Measurements from ENCODE around the gene AADAC.
"Not testable (repeated sequence)": the region's sequence is repeated elsewhere in the genome, so short reads cannot be mapped to it uniquely, and the experiment has no call there.

The AADAC gene

GRCh38 chr3:151813799-151814198, at the start of gene AADAC:
Gene AADAC (plus strand): TSS chr3:151814116. CDS start chr3:151814163, 47 bp downstream.
- no peak for DNase-seq (ENCODE audit: low spot score)

- DNase-seq (ENCODE audit: low spot score) = not testable (repeated sequence)
Measured at GRCh38 chr3:151764699-151765098, 49.2 kb upstream of the AADAC start.

GRCh38 chr3:151765685-151766084, 48.2 kb upstream of the AADAC start:
- DNase-seq (ENCODE audit: low spot score) = no peak

- DNase-seq (ENCODE audit: low spot score) = no peak
Measured at GRCh38 chr3:151766454-151766853, 47.5 kb upstream of the AADAC start.

- no peak for DNase-seq (ENCODE audit: low spot score)
Measured at GRCh38 chr3:151768393-151768930, 45.5 kb upstream of the AADAC start.

- no peak for DNase-seq (ENCODE audit: low spot score)
Measured at GRCh38 chr3:151769175-151769574, 44.7 kb upstream of the AADAC start.

GRCh38 chr3:151770956-151771355, 43.0 kb upstream of the AADAC start:
- DNase-seq (ENCODE audit: low spot score) = peak; percentile 9

- no peak for DNase-seq (ENCODE audit: low spot score)
Measured at GRCh38 chr3:151772825-151773480, 41.0 kb upstream of the AADAC start.

GRCh38 chr3:151774235-151774634, 39.7 kb upstream of the AADAC start:
- DNase-seq (ENCODE audit: low spot score) = no peak

- DNase-seq (ENCODE audit: low spot score) = no peak
Measured at GRCh38 chr3:151774910-151775309, 39.0 kb upstream of the AADAC start.

GRCh38 chr3:151775314-151776258, 38.3 kb upstream of the AADAC start:
- no peak for DNase-seq (ENCODE audit: low spot score)

- DNase-seq (ENCODE audit: low spot score) = no peak
Measured at GRCh38 chr3:151776259-151776740, 37.6 kb upstream of the AADAC start.

- no peak for DNase-seq (ENCODE audit: low spot score)
Measured at GRCh38 chr3:151777880-151778279, 36.0 kb upstream of the AADAC start.

GRCh38 chr3:151787626-151788025, 26.3 kb upstream of the AADAC start:
- DNase-seq (ENCODE audit: low spot score) = no peak

GRCh38 chr3:151788401-151788800, 25.5 kb upstream of the AADAC start:
- DNase-seq (ENCODE audit: low spot score) = no peak

GRCh38 chr3:151789853-151790463, 24.0 kb upstream of the AADAC start:
- no peak for DNase-seq (ENCODE audit: low spot score)

GRCh38 chr3:151790763-151791162, 23.2 kb upstream of the AADAC start:
- DNase-seq (ENCODE audit: low spot score) = not testable (repeated sequence)

GRCh38 chr3:151792411-151792810, 21.5 kb upstream of the AADAC start:
- DNase-seq (ENCODE audit: low spot score) = no peak

- no peak for DNase-seq (ENCODE audit: low spot score)
Measured at GRCh38 chr3:151793636-151794035, 20.3 kb upstream of the AADAC start.

GRCh38 chr3:151794080-151794479, 19.8 kb upstream of the AADAC start:
- no peak for DNase-seq (ENCODE audit: low spot score)

GRCh38 chr3:151795276-151795675, 18.6 kb upstream of the AADAC start:
- DNase-seq (ENCODE audit: low spot score) = no peak

GRCh38 chr3:151796105-151796680, 17.7 kb upstream of the AADAC start:
- DNase-seq (ENCODE audit: low spot score) = no peak
